ENCODE measurements around the gene PVR.
"Not testable (repeated sequence)": the region's sequence is repeated elsewhere in the genome, so short reads cannot be mapped to it uniquely, and the experiment has no call there.

PVR gene

DNA sequence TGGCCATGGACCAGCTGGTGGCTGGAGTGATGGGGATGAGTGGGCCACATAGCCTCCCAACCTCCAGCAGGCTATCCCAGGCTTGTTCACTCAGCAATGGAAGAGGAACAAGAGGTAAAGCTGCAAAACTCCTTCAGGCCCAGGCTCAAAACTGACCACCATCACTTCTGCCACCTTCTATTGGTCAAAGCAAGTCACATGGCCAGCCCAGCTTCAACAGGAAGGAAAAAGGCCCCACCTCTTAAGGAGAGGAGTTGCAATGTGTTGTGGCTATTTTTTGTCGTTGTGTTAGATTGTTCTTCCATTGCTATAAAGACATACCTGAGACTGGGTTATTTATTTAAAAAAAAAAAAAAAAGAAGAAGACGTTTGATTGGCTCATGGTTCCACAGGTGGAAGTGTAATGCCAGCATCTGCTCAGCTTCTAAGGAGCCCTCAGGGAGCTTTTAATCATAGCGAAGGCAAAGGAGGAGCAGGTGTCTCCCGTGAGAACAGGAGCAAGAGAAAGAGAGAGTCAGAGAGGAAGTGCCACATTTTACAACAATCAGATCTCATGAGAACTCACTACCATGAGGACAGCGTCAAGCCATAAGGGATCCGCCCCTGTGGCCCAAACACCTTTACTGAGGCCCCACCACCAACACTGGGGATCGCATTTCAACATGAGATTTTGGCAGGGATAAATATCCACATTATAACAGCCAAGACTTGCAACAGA lies 24.9 kb upstream of the PVR start:
- DNase-seq (ENCODE audit: low read depth), result no peak

- DNase-seq (ENCODE audit: low read depth), result no peak
Observed at GRCh38 chr19:44620667-44621066, 23.0 kb upstream of the PVR start.

DNA sequence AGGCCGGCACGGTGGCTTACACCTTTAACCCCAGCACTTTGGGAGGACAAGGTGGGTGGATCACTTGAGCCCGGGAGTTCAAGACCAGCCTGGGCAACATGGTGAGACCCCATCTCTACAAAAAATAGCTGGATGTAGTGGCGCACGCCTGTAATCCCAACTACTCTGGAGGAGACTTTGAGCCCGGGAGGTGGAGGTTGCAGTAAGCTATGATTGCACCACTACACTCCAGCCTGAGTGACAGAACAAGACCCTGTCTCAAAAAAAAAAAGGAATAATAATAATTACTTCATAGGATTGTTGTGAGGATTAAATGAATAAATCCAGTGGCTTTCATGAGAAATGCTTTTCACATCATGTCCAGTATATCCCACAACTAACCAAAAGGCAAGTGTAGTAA lies 22.3 kb upstream of the PVR start:
- DNase-seq (ENCODE audit: low read depth), result no peak

DNA sequence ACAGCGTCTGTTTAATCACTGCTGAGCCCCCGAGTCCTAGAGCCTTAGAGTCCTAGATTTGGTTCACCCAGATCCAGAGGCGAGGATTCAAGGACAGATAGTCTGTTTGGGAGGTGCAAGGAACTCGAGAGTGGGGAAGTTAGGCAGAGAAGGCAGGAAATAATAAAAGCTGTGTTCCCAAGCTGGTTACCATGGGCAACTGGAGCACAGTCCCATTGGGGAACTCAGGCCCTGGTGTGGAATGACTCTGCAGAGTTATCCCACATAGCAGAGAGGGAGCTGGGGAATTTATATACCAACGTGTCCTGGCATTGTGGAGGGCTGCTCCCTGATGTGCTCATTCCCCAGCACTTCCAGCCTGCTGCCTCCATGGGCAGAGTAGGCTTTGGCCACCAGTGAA lies 20.6 kb upstream of the PVR start:
- no peak for DNase-seq (ENCODE audit: low read depth)

GRCh38 chr19:44623626-44624025 lies 20.1 kb upstream of the PVR start:
- DNase-seq (ENCODE audit: low read depth), result no peak

DNA sequence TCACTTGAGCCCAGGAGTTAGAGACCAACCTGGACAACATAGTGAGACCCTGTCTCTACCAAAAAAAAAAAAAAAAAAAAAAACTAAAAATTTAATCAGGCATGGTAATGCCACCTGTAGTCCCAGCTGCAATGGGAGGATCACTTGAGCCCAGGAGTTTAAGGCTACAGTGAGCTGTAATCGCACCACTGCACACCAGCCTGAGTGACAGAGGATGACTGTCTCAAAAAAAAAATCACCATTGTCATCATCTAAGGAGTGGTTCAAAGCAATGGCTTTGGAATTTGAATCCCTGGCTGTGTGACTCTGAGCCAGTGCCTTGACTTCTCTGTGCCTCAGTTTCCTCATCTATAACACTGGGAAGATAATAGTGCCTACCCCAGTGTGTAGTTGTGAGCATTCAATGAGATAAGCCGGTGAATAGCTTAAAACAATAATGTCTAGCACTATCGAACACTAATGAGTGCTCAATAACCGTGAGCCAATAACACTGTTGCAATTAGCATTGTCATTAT lies 18.8 kb upstream of the PVR start:
- DNase-seq (ENCODE audit: low read depth), result no peak

- not testable (repeated sequence) for DNase-seq (ENCODE audit: low read depth)
Observed at GRCh38 chr19:44625637-44626036, 18.1 kb upstream of the PVR start.

- peak; percentile 99 for DNase-seq (ENCODE audit: low read depth)
Observed at GRCh38 chr19:44626048-44626624, 17.6 kb upstream of the PVR start.

- no peak for DNase-seq (ENCODE audit: low read depth)
Observed at GRCh38 chr19:44627631-44628030, 16.1 kb upstream of the PVR start.

DNA sequence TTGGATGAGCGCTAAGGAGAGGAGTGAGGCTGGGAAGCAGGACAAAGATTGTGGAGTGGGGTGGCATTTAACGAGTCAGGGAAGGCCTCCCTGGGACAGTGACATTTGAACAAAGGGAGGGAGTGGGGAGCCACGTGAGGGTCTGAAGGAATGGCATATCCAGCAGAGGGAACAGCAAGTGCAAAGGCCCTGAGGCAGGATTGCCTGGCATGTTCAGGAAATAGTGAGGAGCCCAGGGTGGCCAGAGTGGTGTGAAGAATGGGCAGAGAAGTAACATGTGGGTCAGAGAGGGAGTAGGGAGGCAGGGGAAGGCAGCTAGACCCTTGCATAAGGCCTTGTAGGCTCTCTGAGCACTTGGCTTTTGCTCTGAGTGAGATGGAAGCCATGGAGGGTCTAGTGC lies 14.9 kb upstream of the PVR start:
- no peak for DNase-seq (ENCODE audit: low read depth)

GRCh38 chr19:44631611-44632010 lies 12.1 kb upstream of the PVR start:
- DNase-seq (ENCODE audit: low read depth), result not testable (repeated sequence)

GRCh38 chr19:44634058-44634457 lies 9.7 kb upstream of the PVR start:
- not testable (repeated sequence) for DNase-seq (ENCODE audit: low read depth)

GRCh38 chr19:44634785-44635184 lies 8.9 kb upstream of the PVR start:
- DNase-seq (ENCODE audit: low read depth), result no peak

GRCh38 chr19:44635581-44636438 lies 7.9 kb upstream of the PVR start:
- DNase-seq (ENCODE audit: low read depth), result no peak

DNA sequence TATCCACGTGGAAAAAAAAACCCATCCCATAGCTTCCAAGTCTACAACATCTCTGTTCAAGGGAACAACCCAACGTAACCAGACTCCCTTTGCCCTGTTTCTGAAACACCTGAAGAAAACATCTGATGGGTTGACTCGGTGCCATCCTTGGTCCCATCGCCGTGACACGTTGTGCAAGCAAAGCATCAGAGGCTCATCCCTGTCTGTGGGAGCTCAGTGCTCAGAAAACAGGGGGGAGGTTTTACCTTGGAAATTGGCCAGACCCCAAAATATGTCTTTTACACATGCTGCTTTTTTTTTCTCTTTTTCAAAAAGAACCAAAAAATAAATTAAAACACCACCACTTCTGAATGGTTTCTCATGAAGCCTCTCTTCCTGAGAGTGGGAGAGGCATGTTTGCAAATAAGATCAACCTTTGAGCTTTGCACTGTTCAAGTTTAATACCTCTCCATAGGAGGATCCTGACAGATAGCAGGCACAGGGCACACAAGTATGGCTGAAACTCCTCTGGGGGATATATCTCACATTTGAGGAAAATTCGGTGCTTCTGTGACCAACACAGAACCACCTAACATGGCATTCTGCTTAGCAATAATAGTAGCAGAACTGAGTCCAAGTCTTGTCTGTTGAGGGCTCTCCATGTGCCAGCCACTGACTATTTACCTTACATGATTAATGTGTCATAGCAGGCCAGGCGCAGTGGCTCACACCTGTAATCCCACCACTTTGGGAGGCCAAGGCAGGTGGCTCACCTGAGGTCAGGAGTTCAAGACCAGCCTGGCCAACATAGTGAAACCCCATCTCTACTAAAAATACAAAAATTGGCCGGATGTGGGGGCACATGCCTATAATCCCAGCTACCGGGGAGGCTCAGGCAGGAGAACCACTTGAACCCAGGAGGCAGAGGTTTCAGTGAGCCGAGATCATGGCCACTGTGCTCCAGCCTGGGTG lies 7.0 kb upstream of the PVR start:
- DNase-seq (ENCODE audit: low read depth), result no peak

DNA sequence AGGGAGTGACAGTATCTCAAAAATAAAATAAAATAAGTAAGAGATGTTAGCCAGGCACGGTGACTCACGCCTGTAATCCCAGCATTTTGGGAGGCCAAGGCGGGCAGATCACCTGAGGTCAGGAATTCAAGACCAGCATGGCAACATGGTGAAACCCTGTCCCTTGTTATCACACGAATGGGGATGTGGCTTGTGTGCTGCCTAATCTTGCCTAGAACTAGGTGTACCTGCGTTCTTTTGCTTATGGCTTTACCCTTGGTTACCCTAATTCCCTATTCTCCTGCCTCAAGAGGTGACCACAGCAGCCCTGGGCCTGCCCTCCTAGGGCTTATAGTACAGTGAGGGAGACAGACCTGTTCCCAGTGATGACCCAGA lies 6.3 kb upstream of the PVR start:
- no peak for DNase-seq (ENCODE audit: low read depth)

DNA sequence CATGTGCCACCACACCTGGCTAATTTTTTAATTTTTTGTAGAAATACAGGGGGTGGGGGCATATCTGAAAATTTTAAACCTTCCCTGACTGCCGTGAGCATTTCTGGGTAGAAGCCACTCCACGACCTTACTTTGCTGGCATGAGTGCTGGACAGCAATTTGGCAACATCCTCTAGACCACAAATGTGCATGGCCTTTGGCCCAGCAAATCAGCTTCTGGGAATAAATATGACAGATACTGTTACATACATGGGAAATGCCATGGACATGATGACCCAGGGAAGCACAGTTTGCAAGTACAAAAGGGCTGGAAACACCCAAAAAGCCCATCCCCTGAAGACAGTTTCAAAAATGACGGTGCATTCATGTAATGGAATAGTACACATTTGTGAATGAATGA lies 3.2 kb upstream of the PVR start:
- DNase-seq (ENCODE audit: low read depth), result peak; percentile 64

DNA sequence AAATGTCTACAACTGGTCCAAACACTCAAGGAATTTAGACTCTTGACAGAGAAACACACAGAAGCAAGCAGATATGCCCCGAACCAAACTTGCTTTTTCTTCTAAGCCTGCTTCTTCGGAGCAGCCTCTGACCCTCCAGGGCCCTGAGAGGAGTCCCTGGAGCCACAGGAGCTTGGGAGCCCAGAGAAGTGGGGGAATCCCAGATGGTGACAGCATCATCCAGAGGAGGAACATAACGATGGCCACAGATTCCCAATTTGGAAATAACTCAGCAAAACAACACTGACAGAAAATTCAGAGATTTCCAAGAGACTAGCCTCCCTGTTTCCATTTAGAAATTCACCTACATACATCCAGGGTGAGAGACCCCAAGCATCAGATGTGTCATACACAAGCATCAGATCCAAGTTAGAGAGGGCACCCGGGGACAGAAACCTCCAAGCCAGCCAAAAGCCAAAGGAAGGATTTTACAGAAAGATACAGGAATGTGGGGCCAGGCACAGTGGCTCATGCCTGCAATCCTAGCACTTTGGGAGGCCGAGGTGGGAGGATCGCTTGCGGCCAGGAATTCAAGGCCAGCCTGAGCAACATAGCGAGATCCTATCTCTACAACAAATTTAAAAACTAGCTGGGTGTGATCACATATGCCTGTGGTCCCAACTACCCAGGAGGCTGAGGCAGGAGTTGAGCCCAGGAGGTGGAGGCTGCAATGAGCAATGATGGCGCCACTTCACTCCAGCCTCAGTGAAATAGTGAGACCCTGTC lies 2.0 kb upstream of the PVR start:
- DNase-seq (ENCODE audit: low read depth), result no peak

DNA sequence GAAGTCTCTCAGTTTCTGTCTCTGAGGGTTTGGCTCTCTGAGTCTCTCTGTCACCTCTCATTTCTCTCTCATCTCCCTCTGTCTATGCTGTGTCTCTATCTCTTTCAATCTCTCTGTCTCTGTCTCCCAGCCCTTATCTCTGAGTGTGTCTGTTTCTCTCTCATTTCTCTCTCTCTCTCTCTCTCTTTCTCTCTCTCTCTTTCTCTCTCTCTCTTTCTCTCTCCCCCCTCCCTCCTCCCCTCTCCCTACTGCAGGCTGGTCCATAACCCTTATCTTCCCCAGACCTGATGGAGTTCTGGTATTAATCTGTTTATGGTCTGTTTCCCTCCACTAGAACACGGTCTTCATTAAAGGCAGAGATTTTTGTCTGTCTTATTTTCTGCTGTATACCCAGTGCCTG lies 1.3 kb upstream of the PVR start:
- DNase-seq (ENCODE audit: low read depth), result no peak

DNA sequence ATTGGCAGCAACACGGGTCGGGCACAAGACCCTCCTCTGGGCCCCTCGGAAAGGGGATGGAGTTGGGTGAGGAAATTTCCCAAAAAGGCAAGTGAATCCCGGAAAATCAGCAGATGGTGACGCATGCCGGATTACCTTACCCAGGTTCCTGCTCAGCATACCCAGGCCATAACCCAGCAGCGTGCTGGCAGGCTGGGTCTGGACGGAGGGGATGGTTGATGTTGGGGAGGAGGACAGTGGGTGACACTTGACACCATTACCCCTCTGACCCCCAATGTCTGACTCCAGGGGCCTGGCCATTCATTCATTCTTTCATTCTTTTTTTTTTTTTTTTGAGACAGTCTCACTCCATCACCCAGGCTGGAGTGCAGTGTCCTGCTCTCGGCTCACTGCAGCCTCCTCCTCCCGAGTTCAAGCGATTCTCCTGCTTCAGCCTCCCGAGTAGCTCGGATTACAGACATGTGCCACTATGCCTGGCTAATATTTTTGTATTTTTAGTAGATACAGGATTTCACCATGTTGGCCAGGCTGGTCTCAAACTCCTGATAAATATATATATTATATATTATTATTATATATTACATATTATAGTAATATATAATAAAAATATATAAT lies 799 bp downstream of the PVR start:
- DNase-seq (ENCODE audit: low read depth), result no peak

Data from HS-5 (cell line).